Gastrocnemius medialis (tissue), 4 donors: ENCODE results near the gene TICAM1.

Experiments
- CTCF ChIP-seq, 5 experiments: fragments of 450-650 bp in 3 of 5; fragments of 200-600 bp in 2 of 5; sonication (generic) in 2 of 5; IDR thresholded peaks in 4 of 5; conservative IDR thresholded peaks in 1 of 5; 1 replicate in 4 of 5; 2 replicates in 1 of 5; pipeline ENCODE4 v1.5.1; 2016 to 2019; ENCODE audit warnings: antibody characterized with exemption in 5 of 5, mild to moderate bottlenecking in 3 of 5, moderate library complexity in 3 of 5
- POLR2A ChIP-seq, 2 donors: fragments of 450-650 bp; IDR thresholded peaks; one replicate each; pipeline ENCODE4 v1.6.1; 2017; ENCODE audit warnings: antibody characterized with exemption in 2 of 2, mild to moderate bottlenecking in 2 of 2, moderate library complexity in 2 of 2

- TF ChIP-seq POLR2A (IDR thresholded peaks at IDR 0.05) (no peak), CTCF (IDR thresholded peaks at IDR 0.05 in 4 of 5, conservative IDR thresholded peaks at IDR 0.05 in 1 of 5) (no peak)
Observed at GRCh38 chr19:4817467-4818277, 13.8 kb downstream of the TICAM1 start.
